Endothelial cell of umbilical vein (primary cell): ENCODE results near the gene GOLT1A.

Experiments used
- POLR2A ChIP-seq: IDR thresholded peaks from 2 replicates; pipeline ENCODE4 v1.6.1; 2012; ENCODE audit warnings: low read depth, mild to moderate bottlenecking, control low read depth, low read length
- TF ChIP-seq, protein P1 (sequence below), 2 donors: IDR thresholded peaks; 1 replicate in 1 of 2; 2 replicates in 1 of 2; pipeline ENCODE4 v1.5.1; 2011; ENCODE audit warnings: low read length in 2 of 2, mild to moderate bottlenecking in 2 of 2, moderate library complexity in 2 of 2, control low read depth in 1 of 2, inconsistent platforms in 1 of 2, low read depth in 1 of 2; ENCODE audit not compliant: insufficient read depth in 1 of 2; ENCODE audit errors: extremely low read depth in 1 of 2

DNA sequence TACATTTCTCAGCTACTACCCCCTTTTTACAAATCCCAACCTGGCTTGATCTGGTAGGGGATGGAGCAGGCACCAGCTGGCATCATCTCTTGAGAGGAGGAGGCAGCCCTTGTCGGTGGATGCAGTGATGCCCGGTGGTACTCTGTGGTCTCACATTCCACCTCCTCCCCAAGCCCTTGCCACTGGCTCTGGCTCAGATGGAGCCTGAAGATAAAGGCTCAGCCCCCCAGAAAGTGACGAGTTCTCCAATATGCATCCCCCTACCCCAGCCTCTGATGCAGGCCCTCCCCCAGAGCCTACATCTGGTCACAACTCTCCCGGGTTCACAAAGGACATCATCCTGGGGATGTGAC, 3.8 kb upstream of the GOLT1A start:
- TF ChIP-seq, protein P1, sequence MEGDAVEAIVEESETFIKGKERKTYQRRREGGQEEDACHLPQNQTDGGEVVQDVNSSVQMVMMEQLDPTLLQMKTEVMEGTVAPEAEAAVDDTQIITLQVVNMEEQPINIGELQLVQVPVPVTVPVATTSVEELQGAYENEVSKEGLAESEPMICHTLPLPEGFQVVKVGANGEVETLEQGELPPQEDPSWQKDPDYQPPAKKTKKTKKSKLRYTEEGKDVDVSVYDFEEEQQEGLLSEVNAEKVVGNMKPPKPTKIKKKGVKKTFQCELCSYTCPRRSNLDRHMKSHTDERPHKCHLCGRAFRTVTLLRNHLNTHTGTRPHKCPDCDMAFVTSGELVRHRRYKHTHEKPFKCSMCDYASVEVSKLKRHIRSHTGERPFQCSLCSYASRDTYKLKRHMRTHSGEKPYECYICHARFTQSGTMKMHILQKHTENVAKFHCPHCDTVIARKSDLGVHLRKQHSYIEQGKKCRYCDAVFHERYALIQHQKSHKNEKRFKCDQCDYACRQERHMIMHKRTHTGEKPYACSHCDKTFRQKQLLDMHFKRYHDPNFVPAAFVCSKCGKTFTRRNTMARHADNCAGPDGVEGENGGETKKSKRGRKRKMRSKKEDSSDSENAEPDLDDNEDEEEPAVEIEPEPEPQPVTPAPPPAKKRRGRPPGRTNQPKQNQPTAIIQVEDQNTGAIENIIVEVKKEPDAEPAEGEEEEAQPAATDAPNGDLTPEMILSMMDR (IDR thresholded peaks at IDR 0.05; ENCODE audit: extremely low read depth in 1 of 2, insufficient read depth in 1 of 2, low read depth in 1 of 2, low read length in 2 of 2), result no peak
- no peak for TF ChIP-seq POLR2A
